ENCODE results near the gene TAL2.

DNA sequence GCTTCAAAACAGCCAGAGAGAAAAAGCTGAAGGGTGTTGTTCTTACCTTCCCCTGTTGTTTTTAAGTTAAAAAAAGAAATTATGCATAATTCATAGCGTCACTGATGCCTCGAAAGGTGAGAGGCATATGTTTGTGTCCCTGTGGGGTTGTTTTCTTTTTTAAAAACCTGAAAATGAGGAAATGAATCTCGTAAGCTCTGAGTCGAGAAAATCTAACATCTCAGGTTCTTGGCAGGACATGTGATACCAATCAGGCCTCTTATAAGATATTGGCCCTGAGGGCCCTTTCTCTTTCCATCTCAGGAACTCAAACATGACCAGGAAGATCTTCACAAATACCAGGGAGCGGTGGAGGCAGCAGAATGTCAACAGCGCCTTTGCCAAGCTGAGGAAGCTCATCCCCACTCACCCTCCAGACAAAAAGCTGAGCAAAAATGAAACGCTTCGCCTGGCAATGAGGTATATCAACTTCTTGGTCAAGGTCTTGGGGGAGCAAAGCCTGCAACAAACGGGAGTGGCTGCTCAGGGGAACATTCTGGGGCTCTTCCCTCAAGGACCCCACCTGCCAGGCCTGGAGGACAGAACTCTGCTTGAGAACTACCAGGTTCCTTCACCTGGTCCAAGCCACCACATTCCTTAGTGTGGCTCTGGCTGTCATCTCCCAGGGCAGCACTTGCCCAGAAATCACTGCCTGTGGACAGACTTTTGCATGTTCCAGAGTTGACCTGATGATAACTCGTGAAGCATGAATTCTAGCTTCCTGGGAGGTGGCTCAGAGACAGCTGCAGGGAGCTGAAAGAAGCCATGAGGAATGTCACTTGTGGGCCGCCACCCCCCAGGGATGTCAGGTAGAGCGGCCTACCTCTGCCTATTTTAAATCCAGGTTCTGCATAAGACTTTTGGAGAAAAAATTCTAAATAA is at the start of gene TAL2:
- TF ChIP-seq POLR2A (IDR thresholded peaks at IDR 0.05; ENCODE audit: low read length): no peak
- no peak for TF ChIP-seq GATA1 (IDR thresholded peaks at IDR 0.05; ENCODE audit: low read depth, low read length)
